Pancreas (tissue), 10 donors: Measurements from ENCODE around the gene INPP5K. TPM values are rescaled to one million over a fixed set of nuclear protein-coding genes. Genes with fewer than 3 reads are reported as not detected.
"Not testable (repeated sequence)": the region's sequence is repeated elsewhere in the genome, so short reads cannot be mapped to it uniquely, and the experiment has no call there.

ENCODE experiments used
- ATAC-seq, 4 donors: fragments of 200-7000 bp; cut with Tn5 transposase; one replicate each; pipeline versions ENCODE4 v1.8.0 to v1.9.1; 2020; ENCODE audit warnings: mild to moderate bottlenecking in 4 of 4, moderate library complexity in 4 of 4
- DNase-seq, 6 donors: peaks; one replicate each; pipeline ENCODE4 v3.0.0-alpha.2; 2020
- FAIRE-seq: peaks from 2 replicates; lab custom pipeline; 2012; peaks lifted over from hg19 to GRCh38; lab: Jason Lieb, UNC
- H3K27ac ChIP-seq, 4 donors: fragments of 200-600 bp; sonication (generic); 1 replicate in 3 of 4; 2 replicates in 1 of 4; pipeline versions ENCODE4 v1.5.0 to v1.8.0; 2020
- H3K27me3 ChIP-seq, 4 donors: fragments of 200-600 bp; one replicate each; pipeline ENCODE4 v1.8.0; 2021
- H3K36me3 ChIP-seq, 3 donors: fragments of 200-600 bp; sonication (generic) in 1 of 3; one replicate each; pipeline versions ENCODE4 v1.5.0 to v1.8.0; 2020 to 2021
- H3K4me1 ChIP-seq, 3 donors: fragments of 200-600 bp; one replicate each; pipeline ENCODE4 v1.8.0; 2021
- H3K4me3 ChIP-seq, 4 donors: fragments of 200-600 bp; sonication (generic) in 2 of 4; one replicate each; pipeline versions ENCODE4 v1.5.0 to v1.8.0; 2020 to 2021
- H3K9me3 ChIP-seq, 4 donors: fragments of 200-600 bp; one replicate each; pipeline ENCODE4 v1.8.0; 2021
- WGBS, 2 donors: extraction: QIAGEN DNeasy Blood & Tissue Kit; methylation state at CpG; one replicate each; pipeline ENCODE4 v1.1.7; 2013; 5-methylcytosine and 5-hydroxymethylcytosine counted together
- intact Hi-C, 3 donors: fragments of 100-400 bp; cut with DNase I; formaldehyde crosslinking; loops; one replicate each; pipeline versions ENCODE4 v1.11.1 to v1.14.2; 2022
- polyA plus RNA-seq, 2 donors: library from polyadenylated mRNA; stranded (reverse); fragments of 200-250 nt; gene quantifications; one replicate each; pipeline ENCODE4 v1.2.3, GENCODE V29; 2013
- total RNA-seq, 6 donors: library from RNA; stranded (reverse); fragmentation: NEBNext Ultra II Directional in 4 of 6; extraction: Animal tissue kit (Norgen Biotek cat#: 25700) in 4 of 6; gene quantifications; one replicate each; pipeline versions ENCODE4 v1.2.1 to v1.2.4, GENCODE V29; 2021 to 2023
- TF ChIP-seq, protein P1 (sequence below), 4 donors: fragments of 200-600 bp; sonication (generic) in 3 of 4; IDR thresholded peaks; one replicate each; pipeline versions ENCODE4 v1.5.0 to v1.8.0; 2021; ENCODE audit warnings: antibody characterized with exemption in 4 of 4
- donor health status: healthy with polysubstance abuse.
- donor health status: DM: no; HTN: no; CAD: no; lungs with moderate emphysema.
- donor health status: DM: no; HTN: no; CAD: no.
- donor health status: control.
- donor health status: control.
- donor health status: Bipolar disorder and iron deficiency.
- donor health status: DM: yes; HTN: yes; CAD: no.
- donor health status: DM: no; HTN: no; CAD: no.
- donor health status: DM: no; HTN: no; CAD: no.
- donor health status: DM: yes; HTN: yes; CAD: no.

INPP5K gene
- 10 to 100 TPM; 13.2 to 23.8 (median 17.2) TPM for total RNA-seq
- polyA plus RNA-seq, result 10 to 100 TPM; 23.9 to 24.4 TPM

DNA sequence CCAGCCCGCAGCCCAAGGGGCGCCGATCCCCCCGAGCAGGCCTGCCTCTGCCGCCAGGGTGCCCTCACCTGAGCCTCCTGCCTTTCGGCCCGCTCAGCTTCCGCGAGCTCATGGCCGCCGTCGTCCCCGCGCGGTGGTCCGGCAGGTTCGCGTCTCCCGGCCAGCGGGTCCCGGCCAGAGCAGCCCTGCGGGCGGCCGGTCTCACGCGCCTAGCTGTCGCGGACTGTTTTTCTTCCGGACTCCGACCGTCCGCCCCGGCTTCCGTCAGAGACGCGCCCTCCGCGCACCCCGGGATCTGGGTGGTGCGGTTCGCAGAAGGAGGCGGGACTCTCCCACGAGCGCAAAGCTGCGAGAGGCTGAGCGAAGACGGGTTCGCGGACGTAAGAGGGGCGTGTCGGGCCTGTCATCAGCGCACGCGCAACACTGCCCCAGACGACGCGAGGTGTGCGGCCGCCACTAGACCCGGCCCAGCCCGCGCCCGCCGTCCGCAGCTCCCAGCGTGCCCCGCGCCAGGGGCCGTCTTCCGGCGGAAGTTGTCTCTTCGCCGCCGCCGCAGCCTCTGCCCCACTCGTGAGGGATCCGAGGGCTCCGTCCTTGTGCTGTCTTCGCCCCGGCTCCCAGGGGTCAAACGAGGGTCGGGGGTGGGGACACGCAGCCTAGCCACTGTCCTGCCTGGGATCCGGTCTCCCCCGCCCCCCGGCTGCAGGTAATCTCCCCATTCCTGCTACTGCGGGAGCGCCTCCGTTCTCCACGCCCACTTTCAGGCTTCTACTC is at the start of gene INPP5K:
TSS of gene INPP5K (minus strand) at position 225 of the 774 bp plus-strand sequence. CDS start at position 112, 113 bp downstream.
- intact Hi-C loops, result loop anchor here in 2 of 3 donors (10.0 kb wide), 2 partner anchors 152 to 242 kb away; partner anchors contain the start of genes BHLHA9 (in 2 of the 2) and TRARG1 (in 2 of the 2)
- Histone ChIP-seq H3K27me3 (no peaks in the 10 kb centered on the region), H3K4me1 (peaks cover 0 to 11% (median 10%) of the 10 kb centered on the region in 3 donors), H3K9me3 (no peaks in the 10 kb centered on the region), H3K4me3 (peak within 1 kb of the TSS; percentile 66 to 100 (median 86)), H3K36me3 (peaks cover 0 to 6% (median 0%) of the 10 kb centered on the region in 3 donors), H3K27ac (peak within 1 kb of the TSS; percentile 53 to 87 (median 84))
- TF ChIP-seq, protein P1, sequence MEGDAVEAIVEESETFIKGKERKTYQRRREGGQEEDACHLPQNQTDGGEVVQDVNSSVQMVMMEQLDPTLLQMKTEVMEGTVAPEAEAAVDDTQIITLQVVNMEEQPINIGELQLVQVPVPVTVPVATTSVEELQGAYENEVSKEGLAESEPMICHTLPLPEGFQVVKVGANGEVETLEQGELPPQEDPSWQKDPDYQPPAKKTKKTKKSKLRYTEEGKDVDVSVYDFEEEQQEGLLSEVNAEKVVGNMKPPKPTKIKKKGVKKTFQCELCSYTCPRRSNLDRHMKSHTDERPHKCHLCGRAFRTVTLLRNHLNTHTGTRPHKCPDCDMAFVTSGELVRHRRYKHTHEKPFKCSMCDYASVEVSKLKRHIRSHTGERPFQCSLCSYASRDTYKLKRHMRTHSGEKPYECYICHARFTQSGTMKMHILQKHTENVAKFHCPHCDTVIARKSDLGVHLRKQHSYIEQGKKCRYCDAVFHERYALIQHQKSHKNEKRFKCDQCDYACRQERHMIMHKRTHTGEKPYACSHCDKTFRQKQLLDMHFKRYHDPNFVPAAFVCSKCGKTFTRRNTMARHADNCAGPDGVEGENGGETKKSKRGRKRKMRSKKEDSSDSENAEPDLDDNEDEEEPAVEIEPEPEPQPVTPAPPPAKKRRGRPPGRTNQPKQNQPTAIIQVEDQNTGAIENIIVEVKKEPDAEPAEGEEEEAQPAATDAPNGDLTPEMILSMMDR (IDR thresholded peaks at IDR 0.05), result no peak
- WGBS, 2 donors, result 0% methylated on average over 77 to 91 of the region's 91 CpGs
- FAIRE-seq, result no peak
- peak; percentile 97 to 100 (median 98) for DNase-seq
- ATAC-seq, result peak; percentile 94 to 98 (median 96)

DNA sequence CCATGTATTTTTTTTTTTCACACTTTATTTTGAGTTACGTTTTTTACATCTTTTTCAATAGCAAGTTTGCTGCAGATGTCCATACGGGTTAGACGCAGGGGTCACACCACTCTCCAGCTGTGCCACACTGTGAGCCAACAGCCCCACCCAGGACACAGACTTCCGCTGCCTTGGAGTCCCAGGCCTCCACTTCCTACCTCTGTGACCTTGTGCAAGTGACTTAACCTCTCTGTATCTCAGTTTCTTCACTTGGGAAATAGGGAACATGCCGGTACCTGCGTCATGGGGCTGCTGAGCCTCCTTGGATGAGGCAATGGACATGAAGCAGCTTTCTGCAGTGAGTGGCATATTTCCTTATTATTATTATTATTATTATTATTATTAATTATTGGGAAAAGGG is 49.5 kb upstream of the INPP5K start:
- no peak overlapping the region for H3K27ac ChIP-seq
- no peaks in the 10 kb centered on the region for H3K9me3 ChIP-seq
- 67 to 71% methylated on average over 6 of the region's 6 CpGs for WGBS, 2 donors
- H3K4me3 ChIP-seq, result no peak overlapping the region
- no peak for ATAC-seq
- no peaks in the 10 kb centered on the region for H3K36me3 ChIP-seq
- intact Hi-C loops, result no loop called here
- TF ChIP-seq, protein P1 (IDR thresholded peaks at IDR 0.05), result no peak
- peaks cover 0 to 4% (median 0%) of the 10 kb centered on the region in 3 donors for H3K4me1 ChIP-seq
- no peak for FAIRE-seq
- DNase-seq, result peak in 1 of 6 donors; percentile 25
- H3K27me3 ChIP-seq, result no peaks in the 10 kb centered on the region

DNA sequence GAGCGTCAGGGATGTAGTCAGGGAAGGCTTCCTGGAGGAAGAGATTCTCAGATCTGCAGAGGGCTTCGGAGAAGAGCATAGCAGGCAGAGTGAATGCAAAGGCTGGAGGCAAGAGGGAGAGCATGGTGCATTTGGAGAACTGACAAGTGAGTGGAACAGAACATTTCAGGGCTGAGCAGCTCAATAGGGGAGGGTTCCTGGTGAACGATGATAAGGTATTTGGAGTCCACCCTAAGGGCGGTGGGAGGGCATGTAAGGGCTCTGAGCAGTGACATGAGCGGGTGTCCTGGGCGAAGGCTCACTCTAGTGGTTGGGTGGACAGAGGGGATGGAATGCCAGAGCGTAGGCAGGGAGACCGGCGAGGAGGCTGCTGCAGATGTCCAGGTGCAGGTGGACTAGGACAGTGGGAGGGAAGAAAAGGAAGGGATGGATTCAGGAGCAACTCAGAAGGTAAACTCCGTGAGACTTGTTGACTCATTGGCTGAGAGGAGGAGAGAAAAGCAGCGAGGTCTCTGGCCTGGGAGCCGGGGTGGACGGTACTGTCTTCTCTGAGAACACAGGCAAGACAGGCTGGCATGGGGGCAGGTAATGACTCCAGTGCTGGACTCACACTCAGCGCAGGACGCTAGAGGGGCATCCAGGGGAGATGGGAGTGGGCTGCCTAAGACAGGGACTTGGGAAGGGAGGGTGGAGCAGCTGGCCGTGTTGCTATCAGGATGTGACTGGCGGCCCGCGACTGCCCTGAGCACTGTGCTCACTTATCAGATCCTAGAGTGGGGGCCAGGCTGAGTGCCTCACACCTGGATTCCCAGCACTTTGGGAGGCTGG is 47.6 kb upstream of the INPP5K start:
- Histone ChIP-seq H3K4me3 (no peak overlapping the region), H3K27ac (no peak overlapping the region), H3K4me1 (peaks cover 0 to 5% (median 0%) of the 10 kb centered on the region in 3 donors), H3K27me3 (no peaks in the 10 kb centered on the region), H3K9me3 (no peaks in the 10 kb centered on the region), H3K36me3 (no peaks in the 10 kb centered on the region)
- peak in 1 of 6 donors; percentile 57 for DNase-seq
- no peak for ATAC-seq
- intact Hi-C loops, result no loop called here
- no peak for FAIRE-seq
- 59 to 63% methylated on average over 19 of the region's 19 CpGs for WGBS, 2 donors
- TF ChIP-seq, protein P1 (IDR thresholded peaks at IDR 0.05), result no peak

DNA sequence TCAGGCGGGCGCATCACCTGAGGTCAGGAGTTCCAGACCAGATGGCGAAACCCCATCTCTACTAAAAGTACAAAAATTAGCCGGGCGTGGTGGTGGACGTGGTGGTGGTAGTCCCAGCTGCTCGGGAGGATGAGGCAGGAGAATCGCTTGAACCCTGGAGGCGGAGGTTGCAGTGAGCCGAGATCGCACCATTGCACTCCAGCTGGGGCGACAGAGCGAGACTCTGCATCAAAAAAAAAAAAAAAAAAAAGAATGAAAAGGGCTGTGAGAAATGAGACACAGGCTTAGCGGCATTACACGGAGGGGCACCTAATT is 47.0 kb upstream of the INPP5K start:
- H3K4me1 ChIP-seq, H3K36me3 ChIP-seq, H3K27me3 ChIP-seq, H3K27ac ChIP-seq, intact Hi-C loops, DNase-seq, H3K9me3 ChIP-seq, FAIRE-seq, H3K4me3 ChIP-seq, ATAC-seq: not testable (repeated sequence)
- 76 to 82% methylated on average over 15 of the region's 15 CpGs for WGBS, 2 donors

DNA sequence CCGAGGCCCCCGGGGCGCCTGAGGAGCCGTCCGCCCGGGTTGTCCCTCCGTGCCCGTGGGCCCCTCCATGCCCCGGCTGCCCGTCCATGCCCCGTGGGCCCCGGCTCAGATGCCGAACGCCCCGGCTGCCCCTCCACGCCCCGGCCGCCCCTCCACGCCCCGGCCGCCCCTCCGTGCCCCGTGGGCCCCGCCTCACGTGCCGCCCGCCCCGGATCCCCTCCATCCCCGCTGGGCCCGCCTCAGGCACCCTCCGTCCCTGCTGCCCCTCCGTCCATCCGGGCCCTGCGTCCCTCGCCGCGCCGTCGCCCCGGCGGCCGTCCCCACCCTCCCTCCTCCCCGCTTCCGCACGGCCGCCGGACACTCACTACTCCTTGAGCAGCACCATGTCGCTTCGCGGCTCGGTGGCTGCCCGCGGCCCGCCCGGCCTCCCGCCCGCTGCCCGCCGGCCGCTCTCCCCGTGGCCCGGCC is 45.8 kb upstream of the INPP5K start:
- 1% methylated on average over 46 to 62 of the region's 62 CpGs for WGBS, 2 donors
- no peak for FAIRE-seq

More for the DNA sequence above, 45.8 kb upstream of the INPP5K start:
- Histone ChIP-seq H3K4me1 (peaks cover 0 to 5% (median 0%) of the 10 kb centered on the region in 3 donors), H3K4me3 (peak overlapping the region; percentile 66 to 92 (median 76)), H3K36me3 (no peaks in the 10 kb centered on the region), H3K27ac (peak overlapping the region; percentile 48 to 75 (median 69)), H3K9me3 (no peaks in the 10 kb centered on the region), H3K27me3 (no peaks in the 10 kb centered on the region)
- ATAC-seq (peak; percentile 11 to 57 (median 28)), DNase-seq (peak in 3 of 6 donors; percentile 45 to 73 (median 54))
- intact Hi-C loops, result no loop called here
- TF ChIP-seq, protein P1 (IDR thresholded peaks at IDR 0.05), result no peak
